CD4-positive, alpha-beta T cell treated with Interleukin-12 subunit alpha and Interleukin-12 subunit beta, for 1 hour (primary cell): Measurements from ENCODE around the gene CFAP54.
"Not testable (repeated sequence)": the region's sequence is repeated elsewhere in the genome, so short reads cannot be mapped to it uniquely, and the experiment has no call there.

Experiments used
- DNase-seq: peaks from one replicate; pipeline ENCODE4 v3.0.0-alpha.2; 2020

The CFAP54 gene

DNA sequence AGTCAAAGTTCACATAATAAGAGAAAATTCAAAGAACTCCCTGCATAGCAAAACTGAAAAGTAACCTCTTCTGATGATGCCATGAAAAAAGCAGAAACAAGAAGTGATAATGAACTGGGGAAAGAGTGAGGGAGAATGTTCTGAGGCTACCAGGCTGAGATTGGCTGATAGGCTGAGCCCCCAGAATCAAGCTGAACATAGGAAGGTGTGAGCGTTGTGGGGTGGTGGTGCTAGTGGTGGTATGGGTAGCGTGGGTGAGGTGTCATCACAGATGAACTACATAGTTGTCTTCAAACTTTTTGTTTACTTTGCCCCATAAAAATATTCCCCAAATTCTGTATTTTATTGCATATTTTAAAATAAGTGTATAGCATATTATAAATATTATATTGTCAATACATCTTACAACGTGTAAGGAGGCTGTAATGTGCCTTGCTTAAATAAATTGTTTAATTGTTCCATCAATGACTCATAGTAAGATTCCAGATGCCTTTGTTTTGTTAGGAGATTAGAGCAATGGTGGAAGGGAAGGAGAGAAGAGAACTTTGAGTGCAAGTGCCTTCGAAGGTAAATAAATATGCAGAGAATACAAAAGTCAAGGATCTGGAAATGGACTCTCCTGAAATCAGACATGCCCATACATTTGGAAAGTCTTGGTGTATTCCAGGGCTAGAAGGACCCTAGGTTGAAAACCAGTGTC, 15.8 kb upstream of the CFAP54 start:
- DNase-seq = peak; percentile 48

DNA sequence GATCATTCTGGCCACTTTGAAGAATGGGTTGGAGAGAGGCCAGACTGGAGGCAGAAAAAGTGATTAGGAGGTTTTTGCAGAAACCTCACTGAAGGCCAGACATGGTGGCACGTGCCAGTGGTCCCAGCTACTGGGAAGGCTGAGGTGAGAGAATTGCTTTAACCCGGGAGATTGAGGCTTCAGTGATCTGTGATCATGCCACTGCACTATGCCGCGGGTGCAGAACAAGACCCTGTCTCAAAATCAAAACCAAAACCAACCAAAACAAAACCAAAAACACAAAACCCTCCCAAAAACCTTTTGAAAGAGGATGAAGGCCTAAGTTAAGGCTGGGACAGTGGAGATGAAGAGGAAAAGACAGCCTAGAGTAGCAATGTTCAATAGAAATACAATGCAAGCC, 15.2 kb upstream of the CFAP54 start:
- no peak for DNase-seq

DNA sequence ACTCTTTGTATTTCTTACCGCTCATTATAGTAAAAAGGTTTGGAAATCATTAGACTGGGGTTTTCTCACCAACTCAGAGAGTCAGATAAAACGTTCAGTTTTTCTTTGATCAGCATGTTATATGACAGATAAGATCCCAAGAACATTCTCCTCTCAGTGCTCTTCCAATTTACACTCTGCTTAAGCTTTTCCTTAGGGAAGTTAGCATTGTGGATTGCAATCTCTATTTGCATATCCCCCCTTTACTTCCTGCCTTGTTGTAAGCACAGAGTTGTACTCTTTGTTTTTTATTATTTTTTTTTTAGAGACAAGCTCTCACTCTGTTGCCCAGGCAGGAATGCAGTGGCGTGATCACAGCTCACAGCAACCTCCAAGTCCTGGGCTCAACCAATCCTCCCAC, 11.4 kb upstream of the CFAP54 start:
- no peak for DNase-seq

DNA sequence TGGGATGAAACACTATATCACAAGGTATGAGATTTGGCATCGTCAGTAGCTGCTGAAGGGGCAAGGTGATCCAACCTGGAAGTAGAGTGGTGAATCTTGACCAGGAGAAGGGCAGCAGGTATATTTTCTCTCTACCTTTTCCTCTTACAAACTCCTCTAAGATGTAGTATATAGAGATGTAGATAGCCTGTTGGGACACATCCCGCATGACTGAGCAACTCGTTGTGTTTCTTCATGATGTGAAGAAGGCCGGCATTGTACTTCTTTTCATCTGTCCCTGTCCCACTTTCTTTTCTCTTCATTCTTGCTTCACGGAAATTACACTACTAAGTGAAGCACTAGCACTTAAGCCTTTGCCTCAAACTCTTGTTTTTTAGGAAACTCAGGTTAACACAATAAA, 7.3 kb upstream of the CFAP54 start:
- DNase-seq = no peak

DNA sequence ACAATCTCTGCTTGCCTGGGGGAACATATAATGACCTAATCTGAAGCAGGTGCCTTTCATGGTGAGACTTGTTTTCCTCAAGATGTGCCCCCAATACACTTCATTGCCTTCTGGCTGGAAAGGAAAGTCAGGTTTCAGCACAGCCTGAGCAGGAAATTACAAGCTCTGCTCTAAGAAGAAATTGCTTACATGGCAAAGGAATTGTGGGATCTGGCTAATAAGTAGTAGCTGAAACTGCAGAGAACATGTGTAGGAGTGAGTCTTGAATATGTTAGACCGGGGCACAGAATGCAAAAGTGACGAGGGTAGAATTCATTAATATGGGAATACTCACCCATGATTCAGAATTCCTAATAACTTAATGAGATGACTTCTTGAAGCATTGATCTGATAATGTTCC, 6.3 kb upstream of the CFAP54 start:
- DNase-seq = no peak

DNA sequence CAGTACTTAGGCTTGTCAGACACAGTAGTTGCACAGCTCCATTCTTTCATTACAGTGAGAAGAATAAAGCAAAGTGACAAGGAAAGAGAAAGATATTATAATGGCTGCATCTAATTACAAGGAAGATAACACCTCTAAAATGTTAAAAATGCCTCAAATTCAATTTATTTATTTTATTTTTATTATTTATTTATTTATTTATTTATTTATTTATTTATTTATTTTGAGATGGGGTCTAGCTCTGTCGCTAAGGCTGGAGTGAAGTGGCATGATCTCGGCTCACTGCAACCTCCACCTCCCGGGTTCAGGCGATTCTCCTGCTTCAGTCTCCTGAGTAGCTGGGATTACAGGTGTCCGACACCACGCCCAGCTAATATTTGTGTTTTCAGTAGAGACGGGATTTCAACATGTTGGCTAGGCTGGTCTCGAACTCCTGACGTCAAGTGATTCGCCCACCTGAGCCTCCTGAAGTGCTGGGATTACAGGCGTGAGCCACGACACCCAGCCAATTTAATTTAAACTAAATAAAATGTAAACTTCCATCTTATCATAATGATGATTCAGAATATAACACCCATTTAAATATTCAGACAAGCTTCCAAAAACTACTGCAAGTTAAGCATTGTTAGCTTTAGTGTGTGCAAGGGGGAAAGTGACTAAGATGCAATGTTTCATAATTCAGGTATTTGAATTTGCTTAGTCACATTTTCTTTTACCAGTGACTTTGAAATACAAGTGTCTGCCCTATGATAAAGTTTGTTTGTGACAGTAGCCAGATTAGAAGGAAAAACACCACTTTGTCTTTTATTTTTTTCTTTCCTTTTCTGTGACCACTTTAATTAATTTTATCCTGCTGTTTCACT, 2.4 kb upstream of the CFAP54 start:
- DNase-seq = no peak

DNA sequence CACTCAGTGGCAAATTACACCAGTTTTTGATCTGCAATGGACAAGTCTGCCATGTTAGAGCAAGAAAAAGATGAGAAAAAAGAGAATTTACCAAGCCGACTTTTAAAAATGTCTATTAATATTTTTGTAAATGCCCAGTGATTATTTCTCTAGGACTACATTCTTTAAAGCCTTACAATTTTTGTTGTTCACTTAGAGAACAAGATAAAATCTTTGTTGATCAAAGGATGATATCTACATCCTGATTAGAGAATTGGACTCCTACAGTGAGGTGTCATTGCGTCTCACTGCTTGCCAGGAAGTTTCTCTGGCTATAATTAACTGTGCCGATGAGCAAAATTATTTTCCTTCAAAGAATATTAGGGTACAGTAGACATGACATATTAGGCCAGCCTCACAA, 1.7 kb upstream of the CFAP54 start:
- no peak for DNase-seq

DNA sequence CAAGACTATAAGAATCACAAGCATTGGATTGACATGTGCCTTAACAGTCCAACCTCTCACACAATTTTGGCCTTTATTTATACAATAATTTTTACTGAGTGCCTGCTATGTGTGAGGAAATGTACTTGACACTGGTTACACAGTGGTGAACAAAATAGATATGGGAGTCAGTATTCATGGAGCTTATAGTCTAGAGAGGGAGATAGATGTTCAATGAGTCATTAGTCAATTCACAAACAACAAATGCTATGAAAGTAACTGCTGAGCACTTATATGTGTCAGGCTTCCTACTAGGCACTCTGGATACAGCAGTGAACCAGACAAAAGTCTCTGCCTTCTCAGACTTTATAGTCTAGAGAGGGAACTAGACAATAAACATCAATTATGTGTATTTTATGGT, 3.7 kb downstream of the CFAP54 start:
- DNase-seq = no peak

DNA sequence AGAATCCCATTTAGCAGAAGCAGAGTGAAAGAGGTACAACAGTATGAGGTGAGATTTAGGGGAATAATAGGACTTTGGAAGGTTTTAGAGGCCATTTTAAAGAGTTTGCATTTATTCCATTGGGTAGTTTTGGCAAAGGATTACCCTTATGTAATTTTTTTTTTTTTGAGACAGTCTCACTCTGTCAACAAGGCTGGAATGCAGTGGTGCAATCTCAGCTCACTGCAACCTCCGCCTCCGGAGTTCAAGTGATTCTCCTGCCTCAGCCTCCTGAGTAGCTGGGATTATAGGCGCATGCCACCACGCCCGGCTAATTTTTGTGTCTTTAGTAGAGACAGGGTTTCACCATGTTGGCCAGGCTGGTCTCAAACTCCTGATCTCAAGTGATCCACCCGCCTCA, 4.8 kb downstream of the CFAP54 start:
- not testable (repeated sequence) for DNase-seq

DNA sequence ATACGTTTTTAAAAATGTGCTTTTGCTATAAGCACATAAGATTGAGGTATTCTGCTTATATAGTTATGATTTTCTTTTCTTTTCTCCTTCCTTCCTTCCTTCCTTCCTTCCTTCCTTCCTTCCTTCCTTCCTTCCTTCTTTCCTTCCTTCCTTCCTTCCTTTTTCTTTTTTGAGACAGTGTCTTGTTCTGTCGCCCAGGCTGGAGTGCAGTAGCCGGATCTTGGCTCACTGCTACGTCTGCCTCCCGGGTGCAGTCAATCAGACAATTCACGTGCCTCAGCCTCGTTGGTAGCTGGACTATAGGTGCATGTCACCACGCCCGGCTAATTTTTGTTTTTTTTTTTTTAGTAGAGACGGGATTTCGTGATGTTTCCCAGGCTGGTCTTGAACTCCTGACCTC, 5.8 kb downstream of the CFAP54 start:
- no peak for DNase-seq

DNA sequence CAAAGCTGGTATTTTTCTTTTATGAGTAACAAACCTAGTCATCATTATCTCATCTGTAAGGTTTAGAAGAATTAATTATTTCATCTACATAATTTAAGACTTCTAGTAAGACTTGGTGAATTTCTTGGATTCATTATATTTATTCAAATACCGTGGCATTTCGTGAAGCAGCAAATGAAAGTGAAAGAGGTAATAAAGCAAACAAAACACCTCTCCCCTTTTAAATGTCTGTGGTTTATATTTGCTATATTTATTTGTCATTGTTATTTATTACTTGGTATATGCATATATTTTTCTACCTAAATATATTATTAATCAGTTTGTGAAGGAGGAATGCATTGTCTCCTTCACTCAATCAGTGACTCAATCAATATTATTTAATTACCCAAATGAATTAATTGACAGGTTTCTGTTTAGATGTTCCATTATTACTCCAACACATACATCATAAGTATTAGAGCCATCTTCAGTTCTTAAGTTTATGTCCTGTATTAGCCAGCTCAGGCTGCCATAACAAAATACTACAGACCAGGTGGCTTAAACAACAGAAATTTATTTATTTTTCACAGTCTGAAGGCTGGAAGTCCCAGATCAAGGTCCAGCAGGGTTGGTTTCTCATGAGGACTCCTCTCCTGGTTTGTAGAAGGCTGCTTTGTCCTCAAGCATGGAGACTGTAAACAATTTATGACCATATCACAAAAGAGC, 6.6 kb downstream of the CFAP54 start:
- peak; percentile 25 for DNase-seq

DNA sequence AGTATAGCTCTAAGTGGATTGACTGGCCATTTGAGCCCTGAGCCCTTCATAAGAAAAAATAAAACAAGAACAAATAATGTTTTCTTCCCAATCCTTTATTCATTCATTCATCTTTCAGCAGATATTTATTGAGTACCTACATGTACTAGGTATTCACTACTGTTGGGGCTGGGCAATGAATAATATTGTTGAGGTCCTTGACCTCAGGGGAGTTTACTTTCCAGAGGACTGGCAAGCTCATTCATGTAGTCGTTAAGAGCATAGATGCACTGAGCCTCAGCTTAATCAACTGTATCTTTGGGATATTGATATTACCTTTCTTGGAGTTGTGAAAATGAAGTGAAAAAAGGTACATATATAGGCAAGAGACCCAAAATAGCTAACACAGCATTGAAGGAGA, 7.6 kb downstream of the CFAP54 start:
- no peak for DNase-seq

DNA sequence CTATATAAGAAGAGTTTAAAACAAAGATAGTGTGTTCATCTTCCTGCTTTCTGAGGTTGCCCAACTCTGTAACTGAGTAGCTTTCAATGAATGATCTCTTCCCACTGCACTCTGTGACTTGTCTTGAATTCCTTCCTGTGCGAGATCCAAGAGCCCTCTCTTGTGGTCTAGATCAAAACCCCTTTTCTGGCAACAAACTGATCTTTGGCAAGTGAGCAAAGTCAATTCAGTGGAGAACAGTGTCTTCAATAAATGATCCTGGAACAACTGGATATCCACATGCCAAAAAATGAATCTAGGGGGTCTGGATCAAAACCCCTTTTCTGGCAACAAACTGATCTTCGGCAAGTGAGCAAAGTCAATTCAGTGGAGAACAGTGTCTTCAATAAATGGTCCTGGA, 8.5 kb downstream of the CFAP54 start:
- DNase-seq = no peak

DNA sequence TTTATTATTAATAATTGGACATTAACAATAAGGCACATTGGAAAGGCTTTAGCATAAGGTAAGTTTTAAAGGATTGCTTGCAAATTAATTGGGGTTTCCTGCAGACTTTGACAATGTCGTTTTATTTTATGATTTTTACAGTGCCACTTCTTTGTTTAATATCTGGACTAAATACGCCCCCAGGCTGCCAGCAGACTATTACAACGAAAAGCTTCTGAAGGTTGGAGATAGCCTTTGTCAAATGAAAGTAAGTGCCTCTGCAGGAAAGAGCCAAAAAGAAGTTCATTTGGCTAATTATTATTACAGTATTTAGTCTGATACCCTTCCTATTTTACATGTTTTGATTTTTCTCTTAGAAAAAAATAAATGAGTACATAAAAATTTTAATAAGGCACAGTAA, 11.3 kb downstream of the CFAP54 start:
- DNase-seq = peak; percentile 28

DNA sequence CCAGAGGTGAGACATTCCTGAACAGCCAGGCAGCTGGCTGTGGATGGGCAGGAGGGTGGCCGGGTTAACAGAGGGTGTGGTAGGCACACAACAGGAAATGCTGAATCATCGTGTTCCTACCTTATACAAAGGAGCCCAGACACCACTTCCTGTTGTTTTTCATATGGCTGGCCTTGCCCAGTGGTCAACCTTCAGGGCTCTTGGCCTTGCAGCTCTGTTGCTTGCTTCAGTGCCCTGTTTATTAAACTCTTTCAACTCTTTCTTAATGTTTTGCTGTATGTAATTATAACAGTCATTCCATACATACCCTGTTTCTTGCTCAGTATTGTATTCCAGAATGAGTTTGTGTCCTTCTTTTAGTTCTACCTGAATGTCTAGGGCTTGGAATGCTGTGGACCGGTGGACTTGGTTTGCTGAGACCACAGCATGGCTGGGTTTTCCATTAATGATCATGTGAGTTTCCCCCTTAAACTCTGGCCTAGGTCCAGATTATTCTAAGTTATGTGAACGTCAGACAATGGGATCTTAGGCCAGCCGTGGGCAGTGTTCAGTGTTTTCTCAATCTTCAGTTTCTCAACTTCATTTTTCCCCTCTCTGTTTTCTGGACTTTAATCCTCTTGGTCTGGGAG, 11.9 kb downstream of the CFAP54 start:
- DNase-seq = peak; percentile 75

DNA sequence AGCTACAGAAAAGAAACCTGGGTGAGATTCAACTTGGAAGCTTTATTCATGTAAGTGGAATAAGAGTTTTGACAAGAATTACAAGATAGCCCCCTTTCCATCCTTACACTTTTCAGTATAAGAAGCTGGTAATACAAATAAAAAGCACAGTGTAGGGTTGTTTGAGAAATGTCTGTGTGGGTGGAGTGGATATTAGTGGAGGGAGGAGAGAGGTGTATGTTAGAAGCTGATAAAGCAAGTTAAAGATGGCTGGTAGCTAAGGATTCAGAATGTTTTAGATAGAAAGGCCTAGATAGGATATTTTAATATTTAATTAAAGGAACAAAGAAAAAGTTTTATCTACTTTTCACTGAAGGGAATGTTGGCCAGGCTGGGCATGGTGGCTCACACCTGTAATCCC, 12.5 kb downstream of the CFAP54 start:
- no peak for DNase-seq

DNA sequence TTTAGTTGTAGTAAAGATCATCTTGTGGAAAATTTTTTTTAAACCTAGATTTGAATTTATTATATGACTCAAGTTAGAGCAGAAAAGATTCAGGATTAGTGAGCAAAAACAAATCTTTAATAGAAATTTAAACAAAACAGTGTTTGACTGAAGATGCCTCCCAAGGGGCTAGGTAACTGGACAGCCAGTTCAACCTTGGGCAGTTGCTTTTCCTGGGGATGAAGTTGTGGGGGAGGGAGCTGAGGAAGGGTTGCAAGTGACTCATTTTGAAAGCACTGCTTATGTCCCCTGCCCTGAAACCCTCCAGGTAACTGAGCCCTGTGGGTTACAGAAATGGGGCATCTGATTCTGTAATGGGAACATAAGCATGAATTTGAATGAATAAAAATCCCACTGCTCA, 13.1 kb downstream of the CFAP54 start:
- DNase-seq = peak; percentile 24

DNA sequence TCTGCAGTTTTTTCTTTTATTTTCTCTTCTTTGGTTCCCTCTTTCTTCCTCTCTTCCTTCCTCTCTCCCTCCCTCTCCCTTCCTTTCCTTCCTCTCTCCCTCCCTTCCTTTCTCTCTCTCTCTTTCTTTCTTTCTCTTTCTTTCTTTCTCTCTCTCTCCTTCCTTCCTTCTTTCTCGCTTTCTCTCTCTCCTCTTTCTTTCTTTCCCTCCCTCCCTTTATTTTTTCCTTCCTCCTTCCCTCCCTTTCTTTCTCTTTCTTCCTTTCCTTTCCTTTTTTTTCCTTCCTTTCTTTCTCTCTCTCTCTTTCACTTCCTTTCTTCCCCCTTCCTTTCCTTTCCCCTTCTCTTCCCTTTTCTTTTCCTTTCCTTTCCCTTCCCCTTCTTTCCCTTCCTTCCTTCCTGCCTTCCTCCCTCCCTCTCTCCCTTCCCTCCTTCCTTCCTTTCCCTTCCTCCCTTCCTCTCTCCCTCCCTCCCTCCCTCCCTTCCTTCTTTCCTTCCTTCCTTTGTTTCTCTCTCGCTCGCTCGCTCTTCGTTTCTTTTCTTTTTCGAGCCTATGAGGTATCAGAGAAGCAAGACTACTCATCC, 13.7 kb downstream of the CFAP54 start:
- DNase-seq = no peak

DNA sequence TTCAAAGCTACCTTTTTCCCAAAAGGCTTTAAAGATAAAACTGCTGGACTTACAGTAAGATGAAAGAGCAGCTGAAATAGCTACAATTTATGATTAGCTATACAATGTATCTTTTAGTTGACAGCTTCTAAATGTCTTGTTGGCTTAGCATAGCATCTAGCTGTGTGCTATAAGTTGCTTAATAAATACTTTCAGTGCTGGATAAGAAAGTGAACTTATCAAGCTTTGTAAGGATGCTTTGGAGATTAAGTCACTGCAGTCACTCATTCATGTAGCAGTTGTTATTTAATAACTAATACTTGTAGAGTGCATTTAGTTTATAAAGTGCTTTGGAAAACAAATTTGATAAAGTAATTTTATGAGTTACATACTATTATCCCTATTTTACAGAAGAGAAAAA, 14.6 kb downstream of the CFAP54 start:
- no peak for DNase-seq

DNA sequence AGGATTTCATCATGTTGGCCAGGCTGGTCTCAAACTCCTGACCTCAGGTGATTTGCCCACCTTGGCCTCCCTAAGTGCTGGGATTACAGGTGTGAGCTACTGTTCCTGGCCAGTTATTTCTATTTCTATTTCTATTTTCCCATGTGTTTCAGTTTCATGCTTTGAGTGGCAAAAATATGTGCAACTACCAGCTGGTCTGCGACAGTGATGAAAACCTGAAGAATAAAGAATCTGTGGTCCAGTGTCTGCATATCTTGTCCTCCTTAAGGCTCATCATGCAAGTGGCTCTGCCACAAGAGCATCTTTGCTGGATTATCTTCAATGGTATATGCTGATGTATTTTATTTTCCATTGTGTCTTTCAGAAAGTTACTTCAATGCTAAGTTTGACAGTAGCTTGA, 17.4 kb downstream of the CFAP54 start:
- DNase-seq = no peak

DNA sequence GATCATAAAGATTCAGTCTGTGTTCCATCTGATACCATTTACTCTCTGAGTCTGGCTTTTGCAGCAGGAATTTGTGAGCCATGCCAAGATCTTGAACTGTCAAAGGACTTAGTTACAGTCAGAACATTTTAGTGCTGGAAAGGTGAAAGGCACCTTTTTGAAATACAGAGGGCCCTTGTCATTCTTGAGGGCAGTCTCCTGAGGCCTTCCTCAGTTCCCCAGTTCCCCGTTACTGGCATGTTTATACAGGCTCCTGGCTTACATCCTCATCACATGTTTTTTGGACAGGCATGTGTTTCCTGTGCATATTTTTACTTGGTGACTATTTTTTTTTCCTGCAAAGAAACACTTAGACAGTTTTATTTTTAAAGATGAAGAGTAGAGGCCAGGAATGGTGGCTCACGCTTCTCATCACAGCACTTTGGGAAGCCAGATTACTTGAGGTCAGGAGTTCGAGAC, 21.0 kb downstream of the CFAP54 start:
- DNase-seq = no peak

DNA sequence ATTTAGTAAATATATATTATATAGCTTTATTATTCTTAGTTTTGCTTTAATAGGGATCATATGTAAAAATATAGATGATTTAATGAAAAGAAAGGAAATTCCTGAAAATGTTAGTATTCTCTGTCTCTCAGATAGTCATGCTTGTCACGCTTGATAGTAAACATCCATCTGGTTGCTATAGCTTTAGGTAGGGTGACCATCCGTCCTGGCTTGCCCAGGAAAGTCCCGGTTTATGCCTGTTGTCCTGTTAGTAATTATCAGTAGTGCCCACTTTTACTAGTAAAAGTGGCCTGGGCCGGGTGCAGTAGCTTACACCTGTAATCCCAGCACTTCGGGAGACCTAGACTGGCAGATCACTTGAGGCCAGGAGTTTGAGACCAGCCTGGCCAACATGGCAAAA, 23.8 kb downstream of the CFAP54 start:
- DNase-seq = no peak

DNA sequence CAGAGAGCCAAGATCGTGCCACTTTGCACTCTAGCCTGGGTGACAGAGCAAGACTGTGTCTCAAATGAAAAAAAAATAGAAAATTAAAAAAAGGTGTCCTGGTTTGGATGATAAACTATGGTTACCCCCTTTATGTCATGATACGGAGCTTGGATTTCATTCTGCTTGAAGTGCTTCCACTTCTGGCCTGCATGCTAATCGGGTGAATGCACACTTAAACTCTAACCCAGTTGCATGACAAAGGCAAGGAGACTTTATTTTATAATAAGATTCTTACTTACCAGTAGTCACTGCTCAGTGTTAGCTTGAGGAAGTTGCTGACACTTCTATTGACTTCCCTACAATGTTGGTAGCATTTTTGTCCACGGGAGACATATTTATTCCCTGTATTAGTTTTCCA, 24.3 kb downstream of the CFAP54 start:
- no peak for DNase-seq
